Fibroblast of the aortic adventitia (primary cell): ENCODE measurements around the gene BCL7B. TPM values are rescaled to one million over a fixed set of nuclear protein-coding genes. Genes with fewer than 3 reads are reported as not detected.
A peak's percentile ranks its signal among the peaks of the same experiment; 100 is the strongest.

Experiments used
- DNase-seq: peaks from one replicate; pipeline ENCODE4 v3.0.0-alpha.2; 2010; ENCODE audit warnings: low read depth
- H3K4me3 ChIP-seq: 2 replicates; pipeline ENCODE4 v1.5.1; 2011; ENCODE audit warnings: low read depth, mild to moderate bottlenecking, control low read depth, low read length, moderate library complexity
- total RNA-seq: library from RNA; depleted of rRNA; stranded (reverse); fragments of >200 nt; gene quantifications from 2 replicates; pipeline ENCODE4 v1.2.3, GENCODE V29; 2012; ENCODE audit warnings: low replicate concordance
- TF ChIP-seq, protein P1 (sequence below): IDR thresholded peaks from 2 replicates; pipeline ENCODE4 v1.5.1; 2011; ENCODE audit warnings: mild to moderate bottlenecking, low read length, control low read depth, inconsistent platforms; ENCODE audit not compliant: insufficient read depth

Gene BCL7B
- total RNA-seq, 1 donor, result 34.2 TPM

DNA sequence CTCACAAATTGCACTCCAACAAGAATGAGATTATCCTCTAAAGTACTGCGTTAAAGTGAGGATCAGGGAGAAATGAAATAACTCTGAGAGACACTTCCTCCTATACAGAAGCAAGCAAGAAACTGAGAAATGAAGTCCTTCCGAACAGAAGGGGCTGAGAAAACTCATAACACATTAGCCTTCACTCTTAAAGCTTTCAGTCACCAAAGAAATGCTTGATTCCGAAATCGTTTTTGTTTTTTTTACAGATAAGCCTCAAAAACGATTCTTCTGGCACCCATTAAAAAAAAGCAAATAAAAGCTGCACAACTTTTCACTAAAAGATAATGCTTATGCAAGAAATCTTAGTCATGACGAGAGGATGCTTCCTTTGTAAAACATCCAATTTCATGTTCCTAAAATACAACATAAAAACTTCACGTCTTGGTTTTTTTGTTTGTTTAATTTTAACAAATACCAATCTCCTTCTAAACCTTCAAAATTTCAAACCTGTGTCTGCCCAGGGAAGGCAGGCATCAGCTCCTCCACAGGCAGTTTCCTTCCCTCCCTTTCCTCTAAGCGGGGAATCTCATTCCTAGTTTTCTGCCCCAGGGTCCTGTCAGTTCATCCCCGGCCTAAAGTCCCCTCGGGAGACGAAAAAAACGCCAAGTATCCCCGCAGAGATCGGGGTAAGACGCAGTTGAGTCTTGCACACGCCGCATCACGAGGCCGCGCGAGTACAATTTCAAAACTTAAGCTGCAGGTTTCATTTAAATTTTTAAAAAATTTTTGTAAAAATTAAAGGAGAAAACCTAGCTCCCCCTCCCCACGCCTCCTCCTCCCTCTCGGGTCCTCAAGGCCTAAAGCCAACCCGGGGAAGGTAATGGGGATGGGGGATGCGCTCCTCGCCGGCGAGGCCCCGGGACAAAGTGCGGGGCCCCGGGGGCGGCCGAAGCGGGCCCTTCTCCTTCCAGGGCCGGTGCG, 36.5 kb downstream of the BCL7B start:
- H3K4me3 ChIP-seq, result peak overlapping the region; percentile 78
- DNase-seq, result peak; percentile 59
- TF ChIP-seq, protein P1, sequence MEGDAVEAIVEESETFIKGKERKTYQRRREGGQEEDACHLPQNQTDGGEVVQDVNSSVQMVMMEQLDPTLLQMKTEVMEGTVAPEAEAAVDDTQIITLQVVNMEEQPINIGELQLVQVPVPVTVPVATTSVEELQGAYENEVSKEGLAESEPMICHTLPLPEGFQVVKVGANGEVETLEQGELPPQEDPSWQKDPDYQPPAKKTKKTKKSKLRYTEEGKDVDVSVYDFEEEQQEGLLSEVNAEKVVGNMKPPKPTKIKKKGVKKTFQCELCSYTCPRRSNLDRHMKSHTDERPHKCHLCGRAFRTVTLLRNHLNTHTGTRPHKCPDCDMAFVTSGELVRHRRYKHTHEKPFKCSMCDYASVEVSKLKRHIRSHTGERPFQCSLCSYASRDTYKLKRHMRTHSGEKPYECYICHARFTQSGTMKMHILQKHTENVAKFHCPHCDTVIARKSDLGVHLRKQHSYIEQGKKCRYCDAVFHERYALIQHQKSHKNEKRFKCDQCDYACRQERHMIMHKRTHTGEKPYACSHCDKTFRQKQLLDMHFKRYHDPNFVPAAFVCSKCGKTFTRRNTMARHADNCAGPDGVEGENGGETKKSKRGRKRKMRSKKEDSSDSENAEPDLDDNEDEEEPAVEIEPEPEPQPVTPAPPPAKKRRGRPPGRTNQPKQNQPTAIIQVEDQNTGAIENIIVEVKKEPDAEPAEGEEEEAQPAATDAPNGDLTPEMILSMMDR, result no peak

DNA sequence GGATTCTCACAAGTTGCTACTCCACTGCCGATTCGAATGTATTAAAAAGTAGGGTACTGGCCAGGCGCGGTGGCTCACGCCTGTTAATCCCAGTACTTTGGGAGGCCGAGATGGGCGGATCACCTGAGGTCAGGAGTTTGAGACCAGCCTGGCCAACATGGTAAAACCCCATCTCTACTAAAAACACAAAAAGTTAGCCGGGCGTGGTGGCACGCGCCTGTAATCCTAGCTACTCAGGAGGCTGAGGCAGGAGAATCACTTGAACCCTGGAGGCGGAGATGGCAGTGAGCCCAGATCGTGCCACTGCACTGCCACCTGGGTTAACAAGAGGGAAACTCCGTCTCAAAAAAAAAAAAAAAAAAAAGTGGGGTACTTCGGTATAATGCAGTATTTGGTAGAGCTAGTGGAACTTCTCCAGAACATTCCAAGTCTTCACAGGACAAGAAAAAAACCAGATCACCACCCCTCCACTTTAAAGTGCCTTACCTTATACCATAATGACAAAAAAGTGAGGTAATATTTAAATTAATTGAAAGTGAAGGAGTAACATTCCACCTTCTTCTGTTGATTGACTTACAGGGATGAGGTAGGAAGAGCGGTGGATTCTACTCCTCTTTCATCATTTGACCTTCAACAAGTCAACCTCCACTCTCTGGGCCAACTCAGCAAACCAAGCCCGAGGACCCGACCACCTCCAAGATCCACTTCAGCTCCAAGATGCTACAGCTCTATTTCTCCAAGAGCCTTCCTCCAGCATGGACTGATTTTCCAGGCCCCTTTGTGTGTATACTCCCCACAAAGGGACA, 37.4 kb downstream of the BCL7B start:
- TF ChIP-seq, protein P1, result no peak
- DNase-seq, result no peak
- H3K4me3 ChIP-seq, result peak overlapping the region; percentile 78

DNA sequence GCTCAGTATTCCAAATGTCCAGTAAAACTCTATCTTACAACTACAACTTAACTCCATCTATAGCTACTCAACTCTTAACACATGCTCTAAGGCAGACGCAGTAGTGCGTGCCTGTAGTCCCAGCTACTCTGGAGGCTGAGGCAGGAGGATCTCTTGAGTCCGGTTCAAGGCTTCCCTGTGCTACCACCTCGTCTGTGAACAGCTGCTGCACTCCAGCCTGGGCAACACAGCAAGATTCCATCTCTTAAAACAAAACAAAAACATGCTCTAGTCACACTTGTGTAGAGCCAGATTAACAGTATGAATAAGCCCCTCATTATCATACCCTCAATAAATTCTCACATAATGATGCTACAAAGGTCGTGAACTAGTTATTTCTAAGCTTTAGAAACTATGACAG, 39.0 kb downstream of the BCL7B start:
- DNase-seq, result no peak
- H3K4me3 ChIP-seq, result no peak overlapping the region
- TF ChIP-seq, protein P1, result no peak

DNA sequence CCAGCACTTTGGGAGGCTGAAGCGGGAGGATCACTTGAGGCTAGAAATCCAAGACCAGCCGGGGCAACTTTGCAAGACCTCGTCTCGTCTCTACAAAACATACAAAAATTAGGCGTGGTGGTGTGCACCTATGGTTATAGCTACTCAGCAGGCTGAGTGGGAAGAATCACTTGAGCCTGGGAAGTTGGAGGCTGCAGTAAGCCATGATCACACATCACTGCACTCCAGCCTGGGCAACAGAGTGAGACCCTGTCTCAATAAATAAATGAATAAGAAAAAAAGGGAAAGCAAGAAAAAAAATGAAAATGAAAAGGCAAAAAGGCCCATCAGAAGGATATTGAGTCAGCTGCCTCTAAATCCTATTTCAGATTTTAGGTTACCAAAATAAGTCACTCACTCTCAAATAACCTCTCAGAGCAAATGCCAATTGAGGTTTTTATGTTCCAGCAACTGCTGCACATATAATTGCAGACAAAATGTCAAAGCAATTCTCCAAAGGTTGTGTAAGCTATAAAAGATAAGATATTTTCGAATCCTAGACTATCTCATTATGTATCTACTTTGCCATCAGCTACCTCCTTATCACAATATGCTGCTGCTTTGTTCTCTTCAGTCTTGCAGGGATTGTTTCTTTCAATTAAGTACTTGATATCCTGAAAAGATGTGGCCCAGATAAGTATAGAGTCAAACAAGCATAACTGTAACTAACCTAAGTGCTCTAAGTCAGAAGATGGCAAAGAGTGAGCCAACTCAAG, 40.1 kb downstream of the BCL7B start:
- TF ChIP-seq, protein P1, result no peak
- DNase-seq, result no peak
- H3K4me3 ChIP-seq, result no peak overlapping the region

DNA sequence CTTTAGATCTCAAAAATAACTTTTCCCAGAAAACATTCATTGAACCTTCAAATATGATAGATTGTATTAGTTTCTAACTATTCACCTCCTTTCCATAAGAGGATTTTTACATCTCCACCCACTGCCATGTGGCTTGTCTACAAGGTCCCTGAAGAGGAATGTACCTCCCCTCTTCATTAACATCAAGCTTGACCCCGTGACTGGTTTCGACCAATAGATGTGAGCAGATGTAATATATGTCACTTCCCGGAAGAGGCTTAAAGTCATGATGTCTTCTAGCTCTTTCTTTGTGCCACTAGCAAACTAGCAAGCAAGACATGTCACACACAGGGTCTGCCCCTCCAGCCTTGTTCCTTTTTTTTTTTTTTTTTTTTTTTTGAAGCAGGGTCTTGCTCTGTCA, 42.3 kb downstream of the BCL7B start:
- H3K4me3 ChIP-seq, result no peak overlapping the region
- DNase-seq, result no peak
- TF ChIP-seq, protein P1, result no peak

DNA sequence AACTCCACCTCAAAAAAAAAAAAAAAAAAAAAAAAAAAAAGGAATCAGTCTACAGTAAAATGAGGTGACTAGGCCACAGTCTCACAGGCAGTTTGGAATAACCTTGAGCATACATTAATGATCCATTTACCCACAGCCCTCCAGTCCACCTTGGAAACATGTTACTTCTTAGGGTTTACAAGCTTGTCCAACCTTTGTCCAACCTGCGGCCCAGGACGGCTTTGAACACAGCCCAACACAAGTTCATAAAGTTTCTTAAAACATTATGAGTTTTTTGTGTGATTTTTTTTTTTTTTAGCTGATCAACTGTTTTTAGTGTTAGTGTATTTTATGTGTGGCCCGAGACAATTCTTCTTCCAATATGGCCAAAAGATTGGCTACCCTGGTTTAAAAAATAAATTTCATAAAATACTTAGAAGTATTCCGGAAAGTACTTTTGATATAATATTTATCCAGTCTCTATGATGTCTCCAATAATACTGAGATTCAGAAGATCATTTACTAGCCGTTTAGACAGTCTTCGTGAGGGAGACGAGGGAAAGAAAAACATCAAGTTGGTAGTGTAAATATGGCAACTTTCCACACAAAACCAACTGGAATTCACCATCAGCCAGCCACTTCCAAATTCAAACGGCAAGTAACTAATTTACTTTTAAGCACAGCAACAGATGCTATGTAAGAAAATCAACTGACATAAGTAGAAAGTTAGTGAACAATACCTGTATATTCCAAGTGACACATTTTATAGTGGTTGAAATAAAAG, 45.3 kb downstream of the BCL7B start:
- no peak for DNase-seq
- TF ChIP-seq, protein P1, result no peak

More for the DNA sequence above, 45.3 kb downstream of the BCL7B start:
- H3K4me3 ChIP-seq, result no peak overlapping the region
